ENCODE results near the gene DENND4A.

- TF ChIP-seq, protein P1, sequence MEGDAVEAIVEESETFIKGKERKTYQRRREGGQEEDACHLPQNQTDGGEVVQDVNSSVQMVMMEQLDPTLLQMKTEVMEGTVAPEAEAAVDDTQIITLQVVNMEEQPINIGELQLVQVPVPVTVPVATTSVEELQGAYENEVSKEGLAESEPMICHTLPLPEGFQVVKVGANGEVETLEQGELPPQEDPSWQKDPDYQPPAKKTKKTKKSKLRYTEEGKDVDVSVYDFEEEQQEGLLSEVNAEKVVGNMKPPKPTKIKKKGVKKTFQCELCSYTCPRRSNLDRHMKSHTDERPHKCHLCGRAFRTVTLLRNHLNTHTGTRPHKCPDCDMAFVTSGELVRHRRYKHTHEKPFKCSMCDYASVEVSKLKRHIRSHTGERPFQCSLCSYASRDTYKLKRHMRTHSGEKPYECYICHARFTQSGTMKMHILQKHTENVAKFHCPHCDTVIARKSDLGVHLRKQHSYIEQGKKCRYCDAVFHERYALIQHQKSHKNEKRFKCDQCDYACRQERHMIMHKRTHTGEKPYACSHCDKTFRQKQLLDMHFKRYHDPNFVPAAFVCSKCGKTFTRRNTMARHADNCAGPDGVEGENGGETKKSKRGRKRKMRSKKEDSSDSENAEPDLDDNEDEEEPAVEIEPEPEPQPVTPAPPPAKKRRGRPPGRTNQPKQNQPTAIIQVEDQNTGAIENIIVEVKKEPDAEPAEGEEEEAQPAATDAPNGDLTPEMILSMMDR (IDR thresholded peaks at IDR 0.05) = no peak
- no peak for TF ChIP-seq EZH2 (IDR thresholded peaks at IDR 0.05; ENCODE audit: borderline replicate concordance, insufficient read depth, low read depth, low read length, poor library complexity, severe bottlenecking)
Observed at GRCh38 chr15:65730549-65731172, 61.4 kb downstream of the DENND4A start.
